K562 (cell line): ENCODE results near the gene SNRNP40. TPM values are rescaled to one million over a fixed set of nuclear protein-coding genes. Genes with fewer than 3 reads are reported as not detected.

Experiments
- ATAC-seq: fragments of 200-7000 bp; cut with Tn5 transposase; 3 replicates; pipeline ENCODE4 v1.9.1; 2020; ENCODE audit warnings: moderate library complexity
- BruUV-seq: library from RNA; stranded (reverse); fragments of 400-500 nt; replicated peaks from 2 replicates; lab custom pipeline; 2021; lab: Mats Ljungman, UMichigan
- CTCF ChIA-PET: fragments of 300-600 bp; formaldehyde crosslinking; extraction: SDS; loops from one replicate; lab custom pipeline; 2021; ENCODE audit warnings: low intra/inter-chr PET ratio; lab: Yijun Ruan, JAX
- POLR2A ChIA-PET: fragments of 300-600, 350-650 bp; sonication (Branson Sonifier 250); formaldehyde crosslinking; extraction: SDS; loops from one replicate; lab custom pipeline; 2021; ENCODE audit warnings: antibody characterized with exemption, inconsistent platforms; lab: Yijun Ruan, JAX
- DNase-seq, 4 experiments: peaks; one replicate each; pipeline versions ENCODE4 v3.0.0 to v3.0.0-alpha.2; 2011 to 2018; ENCODE audit warnings: low spot score in 3 of 4, mixed read lengths in 3 of 4; ENCODE audit errors: extremely low read depth in 1 of 4
- FAIRE-seq: peaks from 2 replicates; lab custom pipeline; 2011; peaks lifted over from hg19 to GRCh38; lab: Jason Lieb, UNC
- H2AFZ ChIP-seq: 2 replicates; pipeline ENCODE4 v1.6.0; 2011; ENCODE audit warnings: low read depth, low read length, control low read depth, inconsistent platforms
- H3K27ac ChIP-seq: fragments of 200-600 bp; 3 replicates; pipeline ENCODE4 v1.8.0; 2011; ENCODE audit warnings: low read depth, mild to moderate bottlenecking, control low read depth, inconsistent platforms, low read length, moderate library complexity, mixed read lengths; ENCODE audit errors: extremely low read depth
- H3K27me3 ChIP-seq, 2 experiments: fragments of 300-600 bp in 1 of 2; 2 replicates in 1 of 2; 3 replicates in 1 of 2; pipeline versions ENCODE4 v1.6.0 to v1.8.0; 2011; ENCODE audit warnings: inconsistent platforms in 2 of 2, low read length in 2 of 2, mild to moderate bottlenecking in 1 of 2, mixed read lengths in 1 of 2, moderate library complexity in 1 of 2; ENCODE audit not compliant: control insufficient read depth in 2 of 2, insufficient read depth in 2 of 2
- H3K36me3 ChIP-seq: fragments of 300-600 bp; 3 replicates; pipeline ENCODE4 v1.8.0; 2011; ENCODE audit warnings: mild to moderate bottlenecking, low read length, inconsistent platforms; ENCODE audit not compliant: control insufficient read depth, insufficient read depth
- H3K4me1 ChIP-seq, 2 experiments: fragments of 200-600 bp in 1 of 2; replicated peaks in 1 of 2; 2 replicates in 1 of 2; 3 replicates in 1 of 2; pipeline versions ENCODE4 v1.5.1 to v1.8.0; 2011; ENCODE audit warnings: inconsistent platforms in 2 of 2, low read length in 2 of 2, mild to moderate bottlenecking in 1 of 2, mixed read lengths in 1 of 2, moderate library complexity in 1 of 2; ENCODE audit not compliant: control insufficient read depth in 2 of 2, insufficient read depth in 2 of 2
- H3K4me2 ChIP-seq: 2 replicates; pipeline ENCODE4 v1.6.1; 2011; ENCODE audit warnings: low read length, control low read depth, inconsistent platforms, mixed read lengths; ENCODE audit not compliant: insufficient read depth
- H3K4me3 ChIP-seq: fragments of 200-600 bp; sonication (generic), shearing (Covaris generic); 2 replicates; pipeline ENCODE4 v1.5.1; 2016; ENCODE audit warnings: control low read depth, inconsistent platforms
- H3K79me2 ChIP-seq: fragments of 200-600 bp; 3 replicates; pipeline ENCODE4 v1.8.0; 2011; ENCODE audit warnings: low read length, inconsistent platforms; ENCODE audit not compliant: control insufficient read depth, insufficient read depth
- H3K9ac ChIP-seq, 2 experiments: 2 replicates each; pipeline versions ENCODE4 v1.6.0 to v1.6.1; 2011; ENCODE audit warnings: low read depth in 2 of 2, low read length in 2 of 2, control low read depth in 1 of 2, inconsistent platforms in 1 of 2, mild to moderate bottlenecking in 1 of 2, mixed read lengths in 1 of 2; ENCODE audit not compliant: insufficient read depth in 1 of 2
- H3K9me1 ChIP-seq: one replicate; pipeline ENCODE4 v1.6.0; 2011; ENCODE audit warnings: inconsistent platforms, mild to moderate bottlenecking, low read length, moderate library complexity; ENCODE audit not compliant: control insufficient read depth, insufficient read depth
- H3K9me3 ChIP-seq: replicated peaks from 2 replicates; pipeline ENCODE4 v1.5.1; 2011; ENCODE audit warnings: low read depth, low read length, inconsistent platforms; ENCODE audit not compliant: control insufficient read depth, insufficient read depth
- H4K20me1 ChIP-seq: replicated peaks from 2 replicates; pipeline ENCODE4 v1.6.1; 2011; ENCODE audit warnings: low read length, inconsistent platforms, mixed read lengths; ENCODE audit not compliant: control insufficient read depth, insufficient read depth
- ARID3A ChIP-seq: IDR thresholded peaks from 2 replicates; pipeline ENCODE4 v1.6.1; 2012; ENCODE audit warnings: low read depth, low read length, improper control_type of control experiment, borderline replicate concordance
- ATF7 ChIP-seq: fragments of 450-650 bp; IDR thresholded peaks from 2 replicates; pipeline ENCODE4 v1.7.1; 2014; ENCODE audit warnings: mild to moderate bottlenecking, moderate library complexity
- FOSL1 ChIP-seq: fragments of 200-800 bp; sonication (Bioruptor generic); conservative IDR thresholded peaks from 2 replicates; pipeline ENCODE4 v1.6.1; 2016; ENCODE audit warnings: missing genetic modification characterization, missing compliant biosample characterization
- TARDBP ChIP-seq: fragments of 450-650 bp; IDR thresholded peaks from 2 replicates; pipeline ENCODE4 v1.6.1; 2016
- ZFP36 ChIP-seq: fragments of 150-350 bp; IDR thresholded peaks from 2 replicates; pipeline ENCODE4 v1.6.1; 2018; ENCODE audit warnings: low read length, low read depth; ENCODE audit not compliant: partially characterized antibody
- ZNF507 ChIP-seq: conservative IDR thresholded peaks from 2 replicates; pipeline ENCODE4 v1.6.1; 2017; ENCODE audit warnings: missing genetic modification characterization, missing compliant biosample characterization
- WGBS: fragments of 100-300 bp; shearing (Covaris generic); methylation state at CpG from one replicate; pipeline ENCODE4 v1.1.6; 2016; ENCODE audit warnings: low coverage, mixed read lengths; ENCODE audit not compliant: insufficient coverage; ENCODE audit errors: missing lambda C conversion rate; 5-methylcytosine and 5-hydroxymethylcytosine counted together
- in situ Hi-C: fragments of 300-500 bp; cut with MboI; formaldehyde crosslinking; loops from 4 replicates; pipeline ENCODE4 v1.15.0; 2018; ENCODE audit warnings: inconsistent platforms, mixed read lengths
- intact Hi-C: fragments of 100-400 bp; cut with micrococcal nuclease; formaldehyde crosslinking; loops from 2 replicates; pipeline ENCODE4 v1.14.2; 2022
- polyA plus RNA-seq, 8 experiments: library from polyadenylated mRNA; depleted of rRNA in 4 of 8; stranded (reverse) in 5 of 8; unstranded in 3 of 8; fragments of >200 nt; fragmentation: Nextera tagmentation in 2 of 8; fragmentation: Illumina TruSeq in 1 of 8; extraction: Ambion mirVana in 2 of 8; extraction: Trizol in 1 of 8; gene quantifications; 2 replicates each; pipeline versions ENCODE4 v1.2.1 to v1.2.3, GENCODE V29; 2011 to 2014; ENCODE audit warnings: inconsistent platforms in 1 of 8, missing spikeins in 1 of 8
- total RNA-seq, 7 experiments: library from RNA; depleted of rRNA in 6 of 7; stranded (reverse); fragments of >200 nt in 6 of 7; fragmentation: Illumina TruSeq in 2 of 7; extraction: Trizol in 2 of 7; gene quantifications; 2 replicates each; pipeline versions ENCODE4 v1.2.1 to v1.2.3, GENCODE V29; 2011 to 2021; ENCODE audit warnings: low replicate concordance in 1 of 7

The SNRNP40 gene
- total and polyA plus RNA-seq, 9 of the 15 experiments (the other 6 are each of a cell fraction or from before 2014, with no cell fraction given) = 48.7 to 278 (median 163) TPM

GRCh38 chr1:31243501-31244286 is 52.9 kb downstream of the SNRNP40 start:
- BruUV-seq = no TSS peak
- FAIRE-seq = no peak
- POLR2A ChIA-PET = interaction anchor here (0.6 to 1.0 kb wide), 3 partner anchors 10 to 517 kb away, joined by 3 to 5 read pairs (median 3); partner anchors contain the start of genes SNRNP40 and ZCCHC17
- TF ChIP-seq ZNF507 (no peak), ARID3A (no peak), ZFP36 (peak; percentile 70), ATF7 (0 out of 2 replicates have a peak, but pooled peaks have one; percentile 34), FOSL1 (0 out of 2 replicates have a peak, but pooled peaks have one; percentile 33), TARDBP (no peak)
- TF ChIP-seq, all 486 proteins: peak for 3
- H3K36me3 ChIP-seq = no peaks in the 10 kb centered on the region
- DNase-seq (no peak), ATAC-seq (no peak; the same call in 2 of the 3 replicates)
- intact Hi-C loops (no loop called here), in situ Hi-C loops (no loop called here)
- no peak overlapping the region for H3K27ac ChIP-seq
- peaks cover 4% of the 10 kb centered on the region for H4K20me1 ChIP-seq
- no peaks in the 10 kb centered on the region for H3K9me1 ChIP-seq
- H3K4me1 ChIP-seq = peaks cover 0 to 10% of the 10 kb centered on the region in 2 experiments; a peak in 2 of 5 replicates
- no peak overlapping the region for H3K4me2 ChIP-seq
- CTCF ChIA-PET = no interaction called here
- no peak overlapping the region for H2AFZ ChIP-seq
- H3K9ac ChIP-seq = no peak overlapping the region
- no peaks in the 10 kb centered on the region; the same call in 1 of the 2 replicates for H3K9me3 ChIP-seq
- H3K27me3 ChIP-seq = peaks cover 40 to 50% of the 10 kb centered on the region in 2 experiments
- no peaks in the 10 kb centered on the region for H3K79me2 ChIP-seq
- no peak overlapping the region for H3K4me3 ChIP-seq
- 3% methylated on average over 10 of the region's 10 CpGs for WGBS
